GM12878 (cell line): ENCODE data around the gene BFSP2. TPM values are rescaled to one million over a fixed set of nuclear protein-coding genes. Genes with fewer than 3 reads are reported as not detected.

Experiments
- ATAC-seq: fragments of 200-7000 bp; cut with Tn5 transposase; 3 replicates; pipeline ENCODE4 v1.9.1; 2020; ENCODE audit warnings: mild to moderate bottlenecking, moderate library complexity
- BruUV-seq: library from RNA; stranded (reverse); fragments of 400-500 nt; replicated peaks from 2 replicates; lab custom pipeline; 2021; lab: Mats Ljungman, UMichigan
- CTCF ChIA-PET: fragments of 300-600 bp; sonication (Branson Sonifier 250); formaldehyde crosslinking; extraction: SDS; loops from one replicate; lab custom pipeline; 2021; ENCODE audit warnings: inconsistent platforms; lab: Yijun Ruan, JAX
- POLR2A ChIA-PET: fragments of 350-600 bp; formaldehyde crosslinking; extraction: SDS; loops from one replicate; lab custom pipeline; 2021; ENCODE audit warnings: inconsistent platforms; lab: Charles Lee
- RAD21 ChIA-PET: fragments of 300-600 bp; sonication (Branson Sonifier 250); formaldehyde crosslinking; loops from one replicate; lab custom pipeline; 2023; ENCODE audit warnings: antibody characterized with exemption; ENCODE audit not compliant: unreplicated experiment; lab: Charles Lee
- SMC1A ChIA-PET: fragments of 300-600 bp; sonication (Branson Sonifier 250); formaldehyde crosslinking; loops from one replicate; lab custom pipeline; 2023; ENCODE audit not compliant: unreplicated experiment, uncharacterized antibody; lab: Charles Lee
- DNase-seq: peaks from one replicate; pipeline ENCODE4 v3.0.0-alpha.2; 2011; ENCODE audit warnings: low read depth, low spot score
- FAIRE-seq: peaks from 3 replicates; lab custom pipeline; 2011; peaks lifted over from hg19 to GRCh38; lab: Jason Lieb, UNC
- H2AFZ ChIP-seq: 2 replicates; pipeline ENCODE4 v1.6.0; 2011; ENCODE audit warnings: low read depth, low read length, control low read depth; ENCODE audit not compliant: control insufficient read depth
- H3K27ac ChIP-seq: 2 replicates; pipeline ENCODE4 v1.5.1; 2011; ENCODE audit warnings: control low read depth; ENCODE audit not compliant: control insufficient read depth, insufficient read depth
- H3K27me3 ChIP-seq, 2 experiments: replicated peaks in 1 of 2; 2 replicates each; pipeline versions ENCODE4 v1.6.0 to v1.6.1; 2011; ENCODE audit warnings: low read length in 1 of 2; ENCODE audit not compliant: control insufficient read depth in 2 of 2, insufficient read depth in 2 of 2
- H3K36me3 ChIP-seq, 2 experiments: 2 replicates each; pipeline ENCODE4 v1.5.1; 2011; ENCODE audit warnings: low read length in 1 of 2; ENCODE audit not compliant: control insufficient read depth in 2 of 2, insufficient read depth in 2 of 2
- H3K4me1 ChIP-seq: 2 replicates; pipeline ENCODE4 v1.6.1; 2011; ENCODE audit warnings: mild to moderate bottlenecking, low read length, moderate library complexity, mixed read lengths; ENCODE audit not compliant: control insufficient read depth, insufficient read depth
- H3K4me2 ChIP-seq: 2 replicates; pipeline ENCODE4 v1.6.0; 2011; ENCODE audit warnings: control low read depth; ENCODE audit not compliant: control insufficient read depth, insufficient read depth
- H3K4me3 ChIP-seq: fragments of 200-600 bp; sonication (generic); 2 replicates; pipeline ENCODE4 v1.5.1; 2016
- H3K79me2 ChIP-seq: 2 replicates; pipeline ENCODE4 v1.6.0; 2011; ENCODE audit warnings: low read length; ENCODE audit not compliant: control insufficient read depth, insufficient read depth
- H3K9ac ChIP-seq: 2 replicates; pipeline ENCODE4 v1.8.0; 2011; ENCODE audit warnings: low read length, control low read depth, mixed read lengths; ENCODE audit not compliant: control insufficient read depth, insufficient read depth
- H3K9me3 ChIP-seq: replicated peaks from 3 replicates; pipeline ENCODE4 v1.5.1; 2011; ENCODE audit warnings: mild to moderate bottlenecking, low read length; ENCODE audit not compliant: control insufficient read depth, insufficient read depth
- H4K20me1 ChIP-seq: 2 replicates; pipeline ENCODE4 v1.6.0; 2011; ENCODE audit not compliant: control insufficient read depth, insufficient read depth
- CBFB ChIP-seq: IDR thresholded peaks from 2 replicates; pipeline ENCODE4 v1.6.1; 2016; ENCODE audit warnings: antibody characterized with exemption, low read depth
- POU2F2 ChIP-seq: IDR thresholded peaks from 3 replicates; pipeline ENCODE4 v1.6.1; 2011; ENCODE audit warnings: low read depth, mild to moderate bottlenecking, low read length, borderline replicate concordance
- RAD21 ChIP-seq: IDR thresholded peaks from 2 replicates; pipeline ENCODE4 v1.6.1; 2011; ENCODE audit warnings: mild to moderate bottlenecking, low read depth, low read length, moderate library complexity; ENCODE audit not compliant: insufficient read depth
- SP1 ChIP-seq: IDR thresholded peaks from one replicate; pipeline ENCODE4 v1.6.1; 2011; ENCODE audit warnings: low read depth, low read length
- ZBTB11 ChIP-seq: fragments of 450-650 bp; formaldehyde crosslinking; IDR thresholded peaks from 2 replicates; pipeline ENCODE4 v1.5.0; 2022; ENCODE audit warnings: mild to moderate bottlenecking, missing genetic modification characterization
- whole genome bisulfite sequencing: methylation state at CpG from one replicate; pipeline ENCODE4 v1.1.6; 2016; ENCODE audit warnings: low lambda C conversion rate; ENCODE audit not compliant: insufficient replicate concordance, insufficient coverage; ENCODE audit errors: missing lambda C conversion rate; 5-methylcytosine and 5-hydroxymethylcytosine counted together
- in situ Hi-C: fragments of 300-500 bp; cut with MboI; formaldehyde crosslinking; loops from 9 replicates; pipeline ENCODE4 v1.14.3; 2018; ENCODE audit warnings: mixed read lengths
- intact Hi-C: fragments of 100-400 bp; cut with micrococcal nuclease; formaldehyde crosslinking; loops from one replicate; pipeline ENCODE4 v1.14.2; 2022; ENCODE audit not compliant: unreplicated experiment
- polyA plus RNA-seq, 11 experiments: library from polyadenylated mRNA; depleted of rRNA in 4 of 11; unstranded in 6 of 11; stranded (reverse) in 5 of 11; fragments of >200 nt; fragmentation: Nextera tagmentation in 4 of 11; fragmentation: Illumina TruSeq in 1 of 11; extraction: Ambion mirVana in 4 of 11; extraction: Trizol in 1 of 11; gene quantifications; 1 replicate in 1 of 11; 2 replicates in 10 of 11; pipeline versions ENCODE4 v1.2.1 to v1.2.3, GENCODE V29; 2011 to 2016; ENCODE audit warnings: inconsistent platforms in 2 of 11, missing spikeins in 2 of 11, low read depth in 1 of 11
- total RNA-seq, 4 experiments: library from RNA; depleted of rRNA in 3 of 4; stranded (reverse); fragments of >200 nt in 3 of 4; fragmentation: Illumina TruSeq in 1 of 4; extraction: Trizol in 1 of 4; gene quantifications; 2 replicates each; pipeline versions ENCODE4 v1.2.1 to v1.2.3, GENCODE V29; 2013 to 2021
- TF ChIP-seq, protein P1 (sequence below): IDR thresholded peaks from 2 replicates; pipeline ENCODE4 v1.6.1; 2011; ENCODE audit warnings: low read depth, mild to moderate bottlenecking, low read length, moderate library complexity, borderline replicate concordance; ENCODE audit errors: extremely low read depth
- TF ChIP-seq, protein P2 (sequence below), 3 experiments: IDR thresholded peaks in 2 of 3; conservative IDR thresholded peaks in 1 of 3; 2 replicates each; pipeline ENCODE4 v1.5.1; 2011; ENCODE audit warnings: low read depth in 3 of 3, low read length in 3 of 3, mild to moderate bottlenecking in 3 of 3, control low read depth in 2 of 3, moderate library complexity in 2 of 3, inconsistent platforms in 1 of 3, mixed read lengths in 1 of 3; ENCODE audit not compliant: control insufficient read depth in 2 of 3, insufficient read depth in 1 of 3; ENCODE audit errors: extremely low read depth in 1 of 3
- TF ChIP-seq, protein P3 (sequence below): fragments of 450-650 bp; IDR thresholded peaks from 2 replicates; pipeline ENCODE4 v1.6.1; 2017; ENCODE audit warnings: borderline replicate concordance

The BFSP2 gene
- total and polyA plus RNA-seq, 10 of the 15 experiments (the other 5 are each of a cell fraction or from before 2014, with no cell fraction given) = 1.5 to 20.4 (median 7.3) TPM

DNA sequence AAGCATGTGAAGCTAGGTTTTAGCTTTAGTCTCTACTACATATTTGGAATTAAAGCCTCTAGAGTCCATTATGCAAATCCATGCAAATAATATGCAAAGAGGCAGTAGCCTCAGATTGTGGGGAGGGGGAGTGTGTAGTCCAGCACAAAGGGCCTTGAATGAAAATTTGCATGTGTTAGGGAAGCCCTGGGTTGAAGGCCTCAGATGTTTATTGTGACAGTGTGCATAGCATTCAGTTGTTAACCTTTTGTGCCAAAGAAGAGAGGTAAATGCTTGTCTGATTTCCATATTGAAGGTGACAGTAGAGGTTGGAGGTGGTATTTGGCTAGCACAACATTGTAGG is 24.5 kb upstream of the BFSP2 start:
- TF ChIP-seq, protein P1, sequence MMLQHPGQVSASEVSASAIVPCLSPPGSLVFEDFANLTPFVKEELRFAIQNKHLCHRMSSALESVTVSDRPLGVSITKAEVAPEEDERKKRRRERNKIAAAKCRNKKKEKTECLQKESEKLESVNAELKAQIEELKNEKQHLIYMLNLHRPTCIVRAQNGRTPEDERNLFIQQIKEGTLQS = no peak
- TF ChIP-seq POU2F2 = 0 out of 3 replicates have a peak, but pooled peaks have one; percentile 31
- no peaks in the 10 kb centered on the region for H3K79me2 ChIP-seq
- no peaks in the 10 kb centered on the region for H3K9me3 ChIP-seq
- no peak overlapping the region for H3K27ac ChIP-seq
- H3K27me3 ChIP-seq = no peaks in the 10 kb centered on the region; a peak in 1 of 4 replicates
- ChIA-PET RAD21 (interaction anchor here (1.3 kb wide), 1 partner anchor 644 kb away, joined by 4 read pairs; no protein-coding TSS in a partner anchor), CTCF (interaction anchor here (0.6 to 5.3 kb wide), 3 partner anchors 9 to 650 kb away, joined by 3 to 41 read pairs (median 3); no protein-coding TSS in a partner anchor), SMC1A (interaction anchor here (1.2 to 1.8 kb wide), 2 partner anchors 10 to 334 kb away, joined by 3 to 4 read pairs; no protein-coding TSS in a partner anchor), POLR2A (no interaction called here)
- H2AFZ ChIP-seq = no peak overlapping the region
- ATAC-seq (no peak), FAIRE-seq (no peak), DNase-seq (no peak)
- no peaks in the 10 kb centered on the region for H4K20me1 ChIP-seq
- H3K4me3 ChIP-seq = no peak overlapping the region
- no peaks in the 10 kb centered on the region for H3K4me1 ChIP-seq
- intact Hi-C loops (no loop called here), in situ Hi-C loops (loop anchor here (25.0 kb wide), 1 partner anchor 838 kb away; no protein-coding TSS in a partner anchor)
- no peaks in the 10 kb centered on the region for H3K36me3 ChIP-seq
- H3K4me2 ChIP-seq = no peak overlapping the region
- H3K9ac ChIP-seq = no peak overlapping the region
- no TSS peak for BruUV-seq

DNA sequence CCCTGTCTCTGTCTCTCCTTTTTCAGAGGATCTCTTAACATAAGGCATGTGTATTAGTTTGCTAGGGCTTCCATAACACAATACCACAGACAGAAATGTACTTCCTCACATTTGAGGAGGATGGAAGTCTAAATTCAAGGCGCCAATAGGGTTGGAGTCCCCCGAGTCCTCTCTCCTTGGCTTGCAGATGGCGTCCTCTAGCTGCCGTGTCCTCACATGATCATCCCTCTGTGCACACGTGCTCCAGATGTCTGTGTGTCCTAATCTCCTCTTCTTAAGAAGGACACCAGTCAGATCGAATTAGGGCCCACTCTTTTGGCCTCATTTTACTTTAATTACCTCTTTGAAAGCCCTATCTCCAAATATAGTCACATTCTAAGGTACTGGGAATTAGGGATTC is 23.0 kb upstream of the BFSP2 start:
- intact Hi-C loops (loop anchor here (1.0 kb wide), 1 partner anchor 336 kb away; no protein-coding TSS in a partner anchor), in situ Hi-C loops (loop anchor here (25.0 kb wide), 1 partner anchor 840 kb away; no protein-coding TSS in a partner anchor)
- peak; percentile 44; the same call in 1 of the 3 replicates for ATAC-seq
- H3K27me3 ChIP-seq = no peaks in the 10 kb centered on the region; a peak in 1 of 4 replicates
- RAD21 ChIA-PET = interaction anchor here (1.0 kb wide), 2 partner anchors 10 to 334 kb away, joined by 3 read pairs; no protein-coding TSS in a partner anchor
- SMC1A ChIA-PET = interaction anchor here (1.2 to 1.9 kb wide), 2 partner anchors 334 to 644 kb away, joined by 3 to 12 read pairs; no protein-coding TSS in a partner anchor
- 17% methylated on average over 6 of the region's 6 CpGs for WGBS
- no peaks in the 10 kb centered on the region for H4K20me1 ChIP-seq
- H3K9ac ChIP-seq = no peak overlapping the region
- no TSS peak for BruUV-seq
- H3K9me3 ChIP-seq = no peaks in the 10 kb centered on the region
- POLR2A ChIA-PET = no interaction called here
- no peak overlapping the region for H3K4me3 ChIP-seq
- DNase-seq = no peak
- CTCF ChIA-PET = interaction anchor here (0.7 to 5.3 kb wide), 6 partner anchors 11 to 650 kb away, joined by 3 to 41 read pairs (median 4); no protein-coding TSS in a partner anchor
- H3K36me3 ChIP-seq = no peaks in the 10 kb centered on the region
- no peak overlapping the region for H2AFZ ChIP-seq
- FAIRE-seq = no peak
- no peaks in the 10 kb centered on the region for H3K79me2 ChIP-seq
- no peaks in the 10 kb centered on the region for H3K4me1 ChIP-seq
- H3K4me2 ChIP-seq = no peak overlapping the region
- H3K27ac ChIP-seq = no peak overlapping the region
- TF ChIP-seq, protein P2, sequence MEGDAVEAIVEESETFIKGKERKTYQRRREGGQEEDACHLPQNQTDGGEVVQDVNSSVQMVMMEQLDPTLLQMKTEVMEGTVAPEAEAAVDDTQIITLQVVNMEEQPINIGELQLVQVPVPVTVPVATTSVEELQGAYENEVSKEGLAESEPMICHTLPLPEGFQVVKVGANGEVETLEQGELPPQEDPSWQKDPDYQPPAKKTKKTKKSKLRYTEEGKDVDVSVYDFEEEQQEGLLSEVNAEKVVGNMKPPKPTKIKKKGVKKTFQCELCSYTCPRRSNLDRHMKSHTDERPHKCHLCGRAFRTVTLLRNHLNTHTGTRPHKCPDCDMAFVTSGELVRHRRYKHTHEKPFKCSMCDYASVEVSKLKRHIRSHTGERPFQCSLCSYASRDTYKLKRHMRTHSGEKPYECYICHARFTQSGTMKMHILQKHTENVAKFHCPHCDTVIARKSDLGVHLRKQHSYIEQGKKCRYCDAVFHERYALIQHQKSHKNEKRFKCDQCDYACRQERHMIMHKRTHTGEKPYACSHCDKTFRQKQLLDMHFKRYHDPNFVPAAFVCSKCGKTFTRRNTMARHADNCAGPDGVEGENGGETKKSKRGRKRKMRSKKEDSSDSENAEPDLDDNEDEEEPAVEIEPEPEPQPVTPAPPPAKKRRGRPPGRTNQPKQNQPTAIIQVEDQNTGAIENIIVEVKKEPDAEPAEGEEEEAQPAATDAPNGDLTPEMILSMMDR (IDR thresholded peaks at IDR 0.05 in 2 of 3, conservative IDR thresholded peaks at IDR 0.05 in 1 of 3; ENCODE audit: control insufficient read depth in 2 of 3, extremely low read depth in 1 of 3, insufficient read depth in 1 of 3, low read depth in 3 of 3, low read length in 3 of 3) = peak in 2 of 3 experiments; percentile 20 to 32; a peak in 2 of 6 replicates
- TF ChIP-seq, protein P3, sequence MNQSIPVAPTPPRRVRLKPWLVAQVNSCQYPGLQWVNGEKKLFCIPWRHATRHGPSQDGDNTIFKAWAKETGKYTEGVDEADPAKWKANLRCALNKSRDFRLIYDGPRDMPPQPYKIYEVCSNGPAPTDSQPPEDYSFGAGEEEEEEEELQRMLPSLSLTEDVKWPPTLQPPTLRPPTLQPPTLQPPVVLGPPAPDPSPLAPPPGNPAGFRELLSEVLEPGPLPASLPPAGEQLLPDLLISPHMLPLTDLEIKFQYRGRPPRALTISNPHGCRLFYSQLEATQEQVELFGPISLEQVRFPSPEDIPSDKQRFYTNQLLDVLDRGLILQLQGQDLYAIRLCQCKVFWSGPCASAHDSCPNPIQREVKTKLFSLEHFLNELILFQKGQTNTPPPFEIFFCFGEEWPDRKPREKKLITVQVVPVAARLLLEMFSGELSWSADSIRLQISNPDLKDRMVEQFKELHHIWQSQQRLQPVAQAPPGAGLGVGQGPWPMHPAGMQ = no peak
- TF ChIP-seq CBFB (no peak), RAD21 (peak; percentile 28; the same call in 1 of the 2 replicates), ZBTB11 (no peak), SP1 (no peak)
